Smooth muscle cell of the coronary artery (primary cell): Measurements from ENCODE around the gene HIF3A. TPM values are rescaled to one million over a fixed set of nuclear protein-coding genes. Genes with fewer than 3 reads are reported as not detected.

ENCODE experiments used
- total RNA-seq: library from RNA; depleted of rRNA; stranded (reverse); fragments of >200 nt; gene quantifications from 2 replicates; pipeline ENCODE4 v1.2.3, GENCODE V29; 2014; ENCODE audit warnings: low replicate concordance

The HIF3A gene
- 0.38 and 3.3 TPM in 2 replicates for total RNA-seq

GRCh38 chr19:46296722-46297461 lies at the start of gene HIF3A:
Gene HIF3A (plus strand): TSS chr19:46297042. CDS start chr19:46297077, 35 bp downstream.

GRCh38 chr19:46346821-46347571 lies 50.2 kb downstream of the HIF3A start, which contains the start of gene PPP5C:
Gene PPP5C (plus strand): TSS chr19:46347087. CDS start chr19:46347097, 10 bp downstream.

Other genes with a start within 250 kb of the HIF3A start
- gene IGFL3, start 172.4 kb upstream of the HIF3A start, total RNA-seq, result not detected in 2 replicates
- not detected in 2 replicates for gene IGFL2, start 148.8 kb upstream of the HIF3A start, total RNA-seq
- gene IGFL1, start 67.3 kb upstream of the HIF3A start, total RNA-seq, result not detected in 2 replicates
- gene PPP5C, start 50.0 kb downstream of the HIF3A start, total RNA-seq, result 63.9 and 75.7 TPM in 2 replicates
- 11.9 and 26.2 TPM in 2 replicates for gene CCDC8, start 116.5 kb downstream of the HIF3A start, total RNA-seq
- 0.15 TPM in 1 of 2 replicates, not detected in the other for gene PNMA8C, start 131.9 kb downstream of the HIF3A start, total RNA-seq
- 0.94 and 6.5 TPM in 2 replicates for gene PNMA8A, start 174.5 kb downstream of the HIF3A start, total RNA-seq
- 0.38 and 3.6 TPM in 2 replicates for gene PNMA8B, start 198.8 kb downstream of the HIF3A start, total RNA-seq